Neural progenitor cell (in vitro differentiated cells): ENCODE results near the gene CFAP61. TPM values are rescaled to one million over a fixed set of nuclear protein-coding genes. Genes with fewer than 3 reads are reported as not detected.
"Not testable (repeated sequence)": the region's sequence is repeated elsewhere in the genome, so short reads cannot be mapped to it uniquely, and the experiment has no call there.

Experiments
- DNase-seq: peaks from one replicate; pipeline ENCODE4 v3.0.0-alpha.2; 2016; ENCODE audit warnings: low spot score
- H2AFZ ChIP-seq: fragments of 200-600 bp; sonication (generic); replicated peaks from 2 replicates; pipeline ENCODE4 v1.6.1; 2016; ENCODE audit warnings: antibody characterized with exemption
- H3F3A ChIP-seq: fragments of 200-600 bp; sonication (generic); 2 replicates; pipeline ENCODE4 v1.6.1; 2016; ENCODE audit warnings: antibody characterized with exemption, low read depth
- H3K27ac ChIP-seq: fragments of 200-600 bp; sonication (generic); 2 replicates; pipeline ENCODE4 v1.5.1; 2016; ENCODE audit warnings: mild to moderate bottlenecking
- H3K27me3 ChIP-seq: fragments of 200-600 bp; sonication (generic); 2 replicates; pipeline ENCODE4 v1.6.1; 2016; ENCODE audit warnings: mild to moderate bottlenecking, moderate library complexity
- H3K36me3 ChIP-seq: fragments of 200-600 bp; sonication (generic); 2 replicates; pipeline ENCODE4 v1.5.1; 2016
- H3K4me1 ChIP-seq: fragments of 200-600 bp; sonication (generic); 2 replicates; pipeline ENCODE4 v1.6.1; 2016; ENCODE audit warnings: mixed run types
- H3K4me2 ChIP-seq: fragments of 200-600 bp; sonication (generic); 2 replicates; pipeline ENCODE4 v1.6.1; 2016
- H3K4me3 ChIP-seq: fragments of 200-600 bp; sonication (generic); 2 replicates; pipeline ENCODE4 v1.5.1; 2016
- H3K79me2 ChIP-seq: fragments of 200-600 bp; sonication (generic); 2 replicates; pipeline ENCODE4 v1.6.1; 2016; ENCODE audit warnings: low read depth
- H3K9ac ChIP-seq: fragments of 200-600 bp; sonication (generic); 2 replicates; pipeline ENCODE4 v1.6.1; 2016
- H3K9me3 ChIP-seq: fragments of 200-600 bp; sonication (generic); 2 replicates; pipeline ENCODE4 v1.5.1; 2016; ENCODE audit warnings: low read depth
- H4K20me1 ChIP-seq: fragments of 200-600 bp; sonication (generic); 2 replicates; pipeline ENCODE4 v1.6.1; 2016; ENCODE audit warnings: low read depth
- H3K27ac Mint-ChIP-seq: 3 replicates; pipeline ENCODE4 v1.8.0; 2021; ENCODE audit warnings: mixed read lengths
- H3K27me3 Mint-ChIP-seq: 2 replicates; pipeline ENCODE4 v1.8.0; 2022; ENCODE audit warnings: low read depth, mild to moderate bottlenecking, inconsistent platforms, moderate library complexity, mixed read lengths; ENCODE audit not compliant: insufficient read depth
- H3K36me3 Mint-ChIP-seq: 3 replicates; pipeline ENCODE4 v1.8.0; 2021; ENCODE audit warnings: mixed read lengths
- H3K4me1 Mint-ChIP-seq: 3 replicates; pipeline ENCODE4 v1.8.0; 2021; ENCODE audit warnings: mixed read lengths
- H3K4me3 Mint-ChIP-seq: 3 replicates; pipeline ENCODE4 v1.8.0; 2021; ENCODE audit warnings: mild to moderate bottlenecking, moderate library complexity, mixed read lengths
- H3K9me3 Mint-ChIP-seq: 3 replicates; pipeline ENCODE4 v1.8.0; 2020; ENCODE audit warnings: mixed read lengths
- CTCF ChIP-seq: fragments of 200-600 bp; sonication (generic); IDR thresholded peaks from 2 replicates; pipeline ENCODE4 v1.5.1; 2017; ENCODE audit warnings: antibody characterized with exemption, mild to moderate bottlenecking
- EZH2 ChIP-seq: fragments of 200-600 bp; sonication (generic); IDR thresholded peaks from 2 replicates; pipeline ENCODE4 v1.6.1; 2017; ENCODE audit warnings: antibody characterized with exemption, mild to moderate bottlenecking, moderate library complexity
- EZH2phosphoT487 ChIP-seq: fragments of 200-600 bp; sonication (generic); IDR thresholded peaks from 2 replicates; pipeline ENCODE4 v1.6.1; 2017; ENCODE audit warnings: antibody characterized with exemption
- total RNA-seq: library from RNA; depleted of rRNA; stranded (reverse); fragments of >200 nt; gene quantifications from 2 replicates; pipeline ENCODE4 v1.2.3, GENCODE V29; 2015; ENCODE audit warnings: low replicate concordance

The CFAP61 gene
- total RNA-seq, 1 donor from 2014 or later = not detected

- H4K20me1 ChIP-seq = no peaks in the 10 kb centered on the region
- peaks cover 66% of the 10 kb centered on the region for H3K4me1 Mint-ChIP-seq
Observed at GRCh38 chr20:20215976-20216727, 163.8 kb downstream of the CFAP61 start.

GRCh38 chr20:20216941-20217340, 164.6 kb downstream of the CFAP61 start:
- TF ChIP-seq EZH2phosphoT487 (no peak), EZH2 (no peak), CTCF (no peak)
- H3K27ac ChIP-seq = peak overlapping the region; percentile 68

More at GRCh38 chr20:20215976-20216727, 163.8 kb downstream of the CFAP61 start:
- no peak for TF ChIP-seq EZH2phosphoT487
- TF ChIP-seq EZH2 = no peak
- Histone ChIP-seq H3K9ac (no peak overlapping the region), H3K79me2 (no peaks in the 10 kb centered on the region), H3K9me3 (peaks cover 14% of the 10 kb centered on the region), H3K36me3 (peaks cover 4% of the 10 kb centered on the region), H3K27me3 (no peaks in the 10 kb centered on the region), H3K27ac (no peak overlapping the region), H3K4me3 (no peak overlapping the region), H3K4me2 (peak overlapping the region; percentile 41), H2AFZ (no peak overlapping the region), H3F3A (peaks cover 24% of the 10 kb centered on the region), H3K4me1 (peaks cover 55% of the 10 kb centered on the region)
- H3K27me3 Mint-ChIP-seq = peaks cover 2% of the 10 kb centered on the region
- peak overlapping the region; percentile 95 for H3K27ac Mint-ChIP-seq
- no peak for DNase-seq
- H3K36me3 Mint-ChIP-seq = peaks cover 5% of the 10 kb centered on the region
- no peak overlapping the region for H3K4me3 Mint-ChIP-seq
- H3K9me3 Mint-ChIP-seq = peaks cover 10% of the 10 kb centered on the region

GRCh38 chr20:20217621-20218020, 165.3 kb downstream of the CFAP61 start:
- H3K4me2 ChIP-seq = peak overlapping the region; percentile 41
- H3K27ac ChIP-seq = peak overlapping the region; percentile 68
- H3K9ac ChIP-seq = no peak overlapping the region
- no peaks in the 10 kb centered on the region for H3K27me3 ChIP-seq
- DNase-seq = peak; percentile 76
- peaks cover 10% of the 10 kb centered on the region for H3K9me3 Mint-ChIP-seq
- no peaks in the 10 kb centered on the region for H3K79me2 ChIP-seq
- no peak overlapping the region for H3K4me3 Mint-ChIP-seq
- peaks cover 24% of the 10 kb centered on the region for H3F3A ChIP-seq
- no peak overlapping the region for H3K4me3 ChIP-seq
- H3K4me1 Mint-ChIP-seq = peaks cover 55% of the 10 kb centered on the region
- peaks cover 14% of the 10 kb centered on the region for H3K9me3 ChIP-seq
- H3K4me1 ChIP-seq = peaks cover 49% of the 10 kb centered on the region
- no peak overlapping the region for H2AFZ ChIP-seq
- no peaks in the 10 kb centered on the region for H4K20me1 ChIP-seq
- H3K27me3 Mint-ChIP-seq = peaks cover 2% of the 10 kb centered on the region
- no peak for TF ChIP-seq EZH2
- no peak for TF ChIP-seq EZH2phosphoT487
- TF ChIP-seq CTCF = no peak
- peak overlapping the region; percentile 95 for H3K27ac Mint-ChIP-seq
- H3K36me3 ChIP-seq = peaks cover 4% of the 10 kb centered on the region
- H3K36me3 Mint-ChIP-seq = peaks cover 5% of the 10 kb centered on the region

More at GRCh38 chr20:20216941-20217340, 164.6 kb downstream of the CFAP61 start:
- Mint-ChIP-seq H3K9me3 (peaks cover 10% of the 10 kb centered on the region), H3K27ac (peak overlapping the region; percentile 95), H3K4me3 (no peak overlapping the region), H3K27me3 (peaks cover 2% of the 10 kb centered on the region), H3K36me3 (peaks cover 5% of the 10 kb centered on the region), H3K4me1 (peaks cover 58% of the 10 kb centered on the region)
- H3F3A ChIP-seq = peaks cover 24% of the 10 kb centered on the region
- H3K9me3 ChIP-seq = peaks cover 14% of the 10 kb centered on the region
- DNase-seq = no peak
- H2AFZ ChIP-seq = no peak overlapping the region
- no peak overlapping the region for H3K9ac ChIP-seq
- H4K20me1 ChIP-seq = no peaks in the 10 kb centered on the region
- H3K4me2 ChIP-seq = peak overlapping the region; percentile 41
- H3K27me3 ChIP-seq = no peaks in the 10 kb centered on the region
- H3K4me1 ChIP-seq = peaks cover 55% of the 10 kb centered on the region
- H3K36me3 ChIP-seq = peaks cover 4% of the 10 kb centered on the region
- H3K79me2 ChIP-seq = no peaks in the 10 kb centered on the region
- H3K4me3 ChIP-seq = no peak overlapping the region

GRCh38 chr20:20218106-20218505, 165.8 kb downstream of the CFAP61 start:
- H3K4me3 Mint-ChIP-seq, H2AFZ ChIP-seq, H3K4me2 ChIP-seq, H3K4me3 ChIP-seq, H3K27me3 ChIP-seq, H3K27ac ChIP-seq, H3K36me3 Mint-ChIP-seq, H4K20me1 ChIP-seq, H3K27me3 Mint-ChIP-seq, H3K9ac ChIP-seq, H3K36me3 ChIP-seq, DNase-seq, H3K79me2 ChIP-seq: not testable (repeated sequence)
- Histone ChIP-seq H3K4me1 (peaks cover 45% of the 10 kb centered on the region), H3K9me3 (peaks cover 14% of the 10 kb centered on the region), H3F3A (peaks cover 24% of the 10 kb centered on the region)
- peaks cover 12% of the 10 kb centered on the region for H3K9me3 Mint-ChIP-seq
- H3K27ac Mint-ChIP-seq = peak overlapping the region; percentile 95
- H3K4me1 Mint-ChIP-seq = peaks cover 51% of the 10 kb centered on the region
